A549 (cell line): ENCODE measurements around the gene SNCB. TPM values are rescaled to one million over a fixed set of nuclear protein-coding genes. Genes with fewer than 3 reads are reported as not detected.

ENCODE experiments used
- ATAC-seq, 2 experiments: fragments of 200-7000 bp in 1 of 2; fragments of >200 bp in 1 of 2; cut with Nextera tagmentation in 1 of 2; cut with Tn5 transposase in 1 of 2; 3 replicates each; pipeline versions ENCODE4 v1.8.0 to v1.9.1; 2018 to 2020; ENCODE audit warnings: mild to moderate bottlenecking in 1 of 2, moderate library complexity in 1 of 2
- CTCF ChIA-PET: fragments of 300-600 bp; sonication (Branson Sonifier 250); formaldehyde crosslinking; extraction: SDS; loops from one replicate; lab custom pipeline; 2021; ENCODE audit warnings: antibody characterized with exemption, inconsistent platforms; lab: Yijun Ruan, JAX
- POLR2A ChIA-PET: fragments of 350-600 bp; formaldehyde crosslinking; extraction: SDS; loops from one replicate; lab custom pipeline; 2021; ENCODE audit warnings: antibody characterized with exemption, inconsistent platforms; lab: Yijun Ruan, JAX
- DNase-seq, 2 experiments: peaks; one replicate each; pipeline versions ENCODE4 v3.0.0 to v3.0.0-alpha.2; 2011 to 2016; ENCODE audit warnings: low read depth in 1 of 2, low spot score in 1 of 2
- FAIRE-seq: peaks from 2 replicates; lab custom pipeline; 2011; peaks lifted over from hg19 to GRCh38; lab: Jason Lieb, UNC
- H3K27ac ChIP-seq, 2 experiments: fragments of >200 bp; sonication (Bioruptor Twin); formaldehyde crosslinking; 3 replicates each; pipeline ENCODE4 v1.5.1; 2016 to 2017
- H3K4me1 ChIP-seq: fragments of >200 bp; sonication (Bioruptor Twin); formaldehyde crosslinking; 3 replicates; pipeline ENCODE4 v1.6.1; 2016
- H3K4me2 ChIP-seq: fragments of >200 bp; sonication (Bioruptor Twin); formaldehyde crosslinking; 3 replicates; pipeline ENCODE4 v1.6.1; 2016
- H3K4me3 ChIP-seq: fragments of >200 bp; sonication (Bioruptor Twin); formaldehyde crosslinking; 3 replicates; pipeline ENCODE4 v1.5.1; 2016
- H3K9me3 ChIP-seq: fragments of >200 bp; sonication (Bioruptor Twin); formaldehyde crosslinking; 3 replicates; pipeline ENCODE4 v1.6.1; 2016
- ATOH8 ChIP-seq: fragments of 250-450 bp; sonication (Bioruptor Pico); IDR thresholded peaks from 2 replicates; pipeline ENCODE4 v1.5.0; 2020; ENCODE audit warnings: low read depth, mild to moderate bottlenecking, moderate library complexity
- EHMT2 ChIP-seq: fragments of 200-600 bp; sonication (generic); IDR thresholded peaks from 2 replicates; pipeline ENCODE4 v1.6.1; 2016; ENCODE audit warnings: antibody characterized with exemption, low read depth, mild to moderate bottlenecking, moderate library complexity
- ELK1 ChIP-seq: fragments of 150-350 bp; IDR thresholded peaks from 2 replicates; pipeline ENCODE4 v1.6.1; 2014; ENCODE audit warnings: low read depth, mild to moderate bottlenecking, low read length
- HDAC2 ChIP-seq: fragments of 200-600 bp; sonication (generic); IDR thresholded peaks from 2 replicates; pipeline ENCODE4 v1.6.1; 2016
- HOXA7 ChIP-seq: fragments of 250-450 bp; sonication (Bioruptor Pico); IDR thresholded peaks from 2 replicates; pipeline ENCODE4 v1.5.0; 2020; ENCODE audit warnings: mild to moderate bottlenecking, moderate library complexity
- JUNB ChIP-seq: fragments of >200 bp; sonication (Bioruptor Twin); formaldehyde crosslinking; IDR thresholded peaks from 2 replicates; pipeline ENCODE4 v1.6.1; 2016
- MYC ChIP-seq: IDR thresholded peaks from 2 replicates; pipeline ENCODE4 v1.6.1; 2012; ENCODE audit warnings: mild to moderate bottlenecking, inconsistent platforms, low read length, improper control_type of control experiment, borderline replicate concordance
- RAD21 ChIP-seq, 2 experiments: fragments of >200 bp in 1 of 2; sonication (Bioruptor Twin) in 1 of 2; formaldehyde crosslinking in 1 of 2; IDR thresholded peaks in 1 of 2; conservative IDR thresholded peaks in 1 of 2; 2 replicates in 1 of 2; 3 replicates in 1 of 2; pipeline ENCODE4 v1.6.1; 2012 to 2018; ENCODE audit warnings: inconsistent platforms in 1 of 2
- RARB ChIP-seq: fragments of 250-450 bp; sonication (Bioruptor Pico); IDR thresholded peaks from 2 replicates; pipeline ENCODE4 v1.8.0; 2021; ENCODE audit warnings: mild to moderate bottlenecking, moderate library complexity
- RNF2 ChIP-seq: fragments of 200-600 bp; sonication (generic); IDR thresholded peaks from 2 replicates; pipeline ENCODE4 v1.6.1; 2016; ENCODE audit warnings: low read depth, mild to moderate bottlenecking, antibody characterized with exemption, moderate library complexity, borderline replicate concordance
- SMC3 ChIP-seq: fragments of >200 bp; sonication (Bioruptor Twin); formaldehyde crosslinking; IDR thresholded peaks from 3 replicates; pipeline ENCODE4 v1.6.1; 2018; ENCODE audit warnings: inconsistent platforms
- ZC3H11A ChIP-seq: fragments of 450-650 bp; IDR thresholded peaks from 2 replicates; pipeline ENCODE4 v1.6.1; 2014; ENCODE audit warnings: antibody characterized with exemption, mild to moderate bottlenecking
- WGBS: methylation state at CpG from one replicate; pipeline ENCODE4 v1.1.6; 2017; ENCODE audit errors: missing lambda C conversion rate; 5-methylcytosine and 5-hydroxymethylcytosine counted together
- polyA plus RNA-seq, 4 experiments: library from polyadenylated mRNA; depleted of rRNA in 3 of 4; stranded (reverse); fragments of >200 nt; fragmentation: RNase III in 1 of 4; extraction: RNeasy Plus Mini Kit Qiagen cat#74134 plus additional on column Dnase treatment in 1 of 4; gene quantifications; 2 replicates in 3 of 4; 3 replicates in 1 of 4; pipeline ENCODE4 v1.2.3, GENCODE V29; 2011 to 2017
- TF ChIP-seq, protein P1 (sequence below): fragments of >200 bp; sonication (Bioruptor Twin); formaldehyde crosslinking; IDR thresholded peaks from 2 replicates; pipeline ENCODE4 v1.6.1; 2016
- TF ChIP-seq, protein P2 (sequence below): fragments of 250-450 bp; sonication (Bioruptor Pico); IDR thresholded peaks from 2 replicates; pipeline ENCODE4 v1.5.0; 2021; ENCODE audit warnings: mild to moderate bottlenecking, moderate library complexity, borderline replicate concordance
- TF ChIP-seq, protein P3 (sequence below): fragments of >200 bp; sonication (Bioruptor Twin); formaldehyde crosslinking; IDR thresholded peaks from 3 replicates; pipeline ENCODE4 v1.5.1; 2016

SNCB gene
- polyA plus RNA-seq, 2 of the 4 experiments (the other 2 are of a cell fraction) = 0.37 to 0.74 TPM

- ChIA-PET CTCF (interaction anchor here (0.8 to 4.1 kb wide), 7 partner anchors 9 to 57 kb away, joined by 3 to 15 read pairs (median 4); no protein-coding TSS in a partner anchor), POLR2A (interaction anchor here (1.4 to 4.0 kb wide), 2 partner anchors 9 to 17 kb away, joined by 5 to 24 read pairs; partner anchors contain the start of gene TSPAN17)
- Histone ChIP-seq H3K4me3 (peak overlapping the region; percentile 53), H3K4me2 (peak overlapping the region; percentile 100), H3K27ac (peak overlapping the region in 1 of 2 experiments; percentile 65; a peak in 2 of 6 replicates), H3K4me1 (peaks cover 8% of the 10 kb centered on the region; the same call in 1 of the 3 replicates), H3K9me3 (no peaks in the 10 kb centered on the region)
- WGBS = 44% methylated on average over 20 of the region's 20 CpGs
- DNase-seq (no peak), FAIRE-seq (no peak), ATAC-seq (no peak)
- TF ChIP-seq RNF2 = 0 out of 2 replicates have a peak, but pooled peaks have one; percentile 11
- no peak for TF ChIP-seq JUNB
Measured at GRCh38 chr5:176630681-176631222, 418 bp upstream of the SNCB start.

GRCh38 chr5:176629317-176629852 is 949 bp downstream of the SNCB start:
- ATAC-seq (no peak), FAIRE-seq (no peak), DNase-seq (no peak)
- H3K4me1 ChIP-seq = peaks cover 8% of the 10 kb centered on the region; the same call in 1 of the 3 replicates
- H3K9me3 ChIP-seq = no peaks in the 10 kb centered on the region
- 83% methylated on average over 19 of the region's 34 CpGs for WGBS
- TF ChIP-seq ZC3H11A (no peak), EHMT2 (no peak), ATOH8 (CRISPR knock-in tag) (no peak)
- H3K27ac ChIP-seq = no peak overlapping the region
- peak overlapping the region; percentile 53; the same call in 1 of the 3 replicates for H3K4me3 ChIP-seq
- ChIA-PET POLR2A (interaction anchor here (4.0 kb wide), 1 partner anchor 18 kb away, joined by 24 read pairs; the partner anchor contains the start of gene TSPAN17), CTCF (interaction anchor here (0.7 to 4.1 kb wide), 7 partner anchors 8 to 364 kb away, joined by 3 to 15 read pairs (median 4); no protein-coding TSS in a partner anchor)
- H3K4me2 ChIP-seq = peak overlapping the region; percentile 100

GRCh38 chr5:176628406-176629228 is 1.7 kb downstream of the SNCB start:
- no peaks in the 10 kb centered on the region for H3K9me3 ChIP-seq
- 71% methylated on average over 13 of the region's 13 CpGs for WGBS
- TF ChIP-seq MYC = no peak
- TF ChIP-seq, protein P1, sequence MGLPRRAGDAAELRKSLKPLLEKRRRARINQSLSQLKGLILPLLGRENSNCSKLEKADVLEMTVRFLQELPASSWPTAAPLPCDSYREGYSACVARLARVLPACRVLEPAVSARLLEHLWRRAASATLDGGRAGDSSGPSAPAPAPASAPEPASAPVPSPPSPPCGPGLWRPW = no peak
- TF ChIP-seq, protein P2, sequence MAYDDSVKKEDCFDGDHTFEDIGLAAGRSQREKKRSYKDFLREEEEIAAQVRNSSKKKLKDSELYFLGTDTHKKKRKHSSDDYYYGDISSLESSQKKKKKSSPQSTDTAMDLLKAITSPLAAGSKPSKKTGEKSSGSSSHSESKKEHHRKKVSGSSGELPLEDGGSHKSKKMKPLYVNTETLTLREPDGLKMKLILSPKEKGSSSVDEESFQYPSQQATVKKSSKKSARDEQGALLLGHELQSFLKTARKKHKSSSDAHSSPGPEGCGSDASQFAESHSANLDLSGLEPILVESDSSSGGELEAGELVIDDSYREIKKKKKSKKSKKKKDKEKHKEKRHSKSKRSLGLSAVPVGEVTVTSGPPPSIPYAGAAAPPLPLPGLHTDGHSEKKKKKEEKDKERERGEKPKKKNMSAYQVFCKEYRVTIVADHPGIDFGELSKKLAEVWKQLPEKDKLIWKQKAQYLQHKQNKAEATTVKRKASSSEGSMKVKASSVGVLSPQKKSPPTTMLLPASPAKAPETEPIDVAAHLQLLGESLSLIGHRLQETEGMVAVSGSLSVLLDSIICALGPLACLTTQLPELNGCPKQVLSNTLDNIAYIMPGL (CRISPR knock-in tag) = no peak
- no peak for TF ChIP-seq RARB (CRISPR knock-in tag)
- no peak for TF ChIP-seq RAD21 (conservative IDR thresholded peaks at IDR 0.05 in 1 of 2, IDR thresholded peaks at IDR 0.05 in 1 of 2)
- TF ChIP-seq RNF2 = no peak
- no peak for TF ChIP-seq HOXA7
- TF ChIP-seq SMC3 = no peak
- TF ChIP-seq ELK1 = no peak
- TF ChIP-seq ZC3H11A = no peak
- TF ChIP-seq, protein P3, sequence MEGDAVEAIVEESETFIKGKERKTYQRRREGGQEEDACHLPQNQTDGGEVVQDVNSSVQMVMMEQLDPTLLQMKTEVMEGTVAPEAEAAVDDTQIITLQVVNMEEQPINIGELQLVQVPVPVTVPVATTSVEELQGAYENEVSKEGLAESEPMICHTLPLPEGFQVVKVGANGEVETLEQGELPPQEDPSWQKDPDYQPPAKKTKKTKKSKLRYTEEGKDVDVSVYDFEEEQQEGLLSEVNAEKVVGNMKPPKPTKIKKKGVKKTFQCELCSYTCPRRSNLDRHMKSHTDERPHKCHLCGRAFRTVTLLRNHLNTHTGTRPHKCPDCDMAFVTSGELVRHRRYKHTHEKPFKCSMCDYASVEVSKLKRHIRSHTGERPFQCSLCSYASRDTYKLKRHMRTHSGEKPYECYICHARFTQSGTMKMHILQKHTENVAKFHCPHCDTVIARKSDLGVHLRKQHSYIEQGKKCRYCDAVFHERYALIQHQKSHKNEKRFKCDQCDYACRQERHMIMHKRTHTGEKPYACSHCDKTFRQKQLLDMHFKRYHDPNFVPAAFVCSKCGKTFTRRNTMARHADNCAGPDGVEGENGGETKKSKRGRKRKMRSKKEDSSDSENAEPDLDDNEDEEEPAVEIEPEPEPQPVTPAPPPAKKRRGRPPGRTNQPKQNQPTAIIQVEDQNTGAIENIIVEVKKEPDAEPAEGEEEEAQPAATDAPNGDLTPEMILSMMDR = no peak
- no peak for TF ChIP-seq HDAC2
- POLR2A ChIA-PET = no interaction called here
- no peak overlapping the region for H3K4me2 ChIP-seq
- FAIRE-seq (no peak), DNase-seq (no peak), ATAC-seq (no peak)
- peaks cover 8% of the 10 kb centered on the region; the same call in 1 of the 3 replicates for H3K4me1 ChIP-seq
- no peak overlapping the region for H3K27ac ChIP-seq
- CTCF ChIA-PET = interaction anchor here (0.7 to 2.5 kb wide), 3 partner anchors 7 to 32 kb away, joined by 4 to 11 read pairs (median 7); no protein-coding TSS in a partner anchor
- no peak overlapping the region for H3K4me3 ChIP-seq
